Kidney (tissue), 14 donors: ENCODE results near the gene NSUN2. TPM values are rescaled to one million over a fixed set of nuclear protein-coding genes. Genes with fewer than 3 reads are reported as not detected.
"Not testable (repeated sequence)": the region's sequence is repeated elsewhere in the genome, so short reads cannot be mapped to it uniquely, and the experiment has no call there.

ENCODE experiments used
- DNase-seq, 5 donors: peaks; one replicate each; pipeline ENCODE4 v3.0.0-alpha.2; 2013 to 2020
- FAIRE-seq: peaks from 2 replicates; lab custom pipeline; 2012; peaks lifted over from hg19 to GRCh38; lab: Jason Lieb, UNC
- H3K27ac ChIP-seq, 2 donors: one replicate each; pipeline ENCODE4 v1.7.0; 2013; ENCODE audit warnings: low read depth in 2 of 2, low read length in 2 of 2, inconsistent platforms in 1 of 2
- H3K27me3 ChIP-seq: one replicate; pipeline ENCODE4 v1.7.1; 2013; ENCODE audit warnings: low read length, inconsistent platforms; ENCODE audit not compliant: control insufficient read depth, insufficient read depth
- H3K36me3 ChIP-seq, 3 donors: one replicate each; pipeline versions ENCODE4 v1.7.0 to v1.7.1; 2013; ENCODE audit warnings: low read length in 3 of 3, control low read depth in 1 of 3, inconsistent platforms in 1 of 3; ENCODE audit not compliant: insufficient read depth in 3 of 3, control insufficient read depth in 2 of 3
- H3K4me1 ChIP-seq, 3 donors: one replicate each; pipeline versions ENCODE4 v1.7.0 to v1.7.1; 2013; ENCODE audit warnings: low read length in 3 of 3, inconsistent platforms in 1 of 3, low read depth in 1 of 3; ENCODE audit not compliant: control insufficient read depth in 2 of 3, insufficient read depth in 2 of 3
- H3K4me3 ChIP-seq, 3 donors: one replicate each; pipeline versions ENCODE4 v1.7.0 to v1.8.1; 2013; ENCODE audit warnings: low read length in 3 of 3, control low read depth in 1 of 3, inconsistent platforms in 1 of 3
- H3K9ac ChIP-seq, 3 donors: one replicate each; pipeline versions ENCODE4 v1.7.0 to v1.7.1; 2013; ENCODE audit warnings: low read length in 3 of 3, control low read depth in 1 of 3, inconsistent platforms in 1 of 3
- H3K9me3 ChIP-seq, 3 donors: one replicate each; pipeline versions ENCODE4 v1.7.0 to v1.7.1; 2013; ENCODE audit warnings: low read length in 3 of 3, control low read depth in 1 of 3, inconsistent platforms in 1 of 3; ENCODE audit not compliant: control insufficient read depth in 2 of 3, insufficient read depth in 1 of 3
- CTCF ChIP-seq: IDR thresholded peaks from 3 replicates; pipeline ENCODE4 v1.5.1; 2012; ENCODE audit warnings: mild to moderate bottlenecking, moderate library complexity, borderline replicate concordance; ENCODE audit not compliant: insufficient read depth; ENCODE audit errors: extremely low read depth
- intact Hi-C: fragments of 100-400 bp; cut with DNase I; formaldehyde crosslinking; loops from one replicate; pipeline ENCODE4 v1.11.1; 2022
- polyA plus RNA-seq: library from polyadenylated mRNA; stranded (reverse); fragments of 350-450 nt; fragmentation: Illumina TruSeq; extraction: RNeasy Lipid Tissue Mini Kit (QIAGEN cat#74804); gene quantifications from one replicate; pipeline ENCODE4 v1.2.3, GENCODE V29; 2014; ENCODE audit warnings: low read depth, low replicate concordance; ENCODE audit not compliant: insufficient read depth
- total RNA-seq: library from RNA; stranded (reverse); fragmentation: NEBNext Ultra II Directional; extraction: Animal tissue kit (Norgen Biotek cat#: 25700); gene quantifications from one replicate; pipeline ENCODE4 v1.2.1, GENCODE V29; 2021
- donor health status: control.
- donor health status: control.
- donor health status: control.
- donor health status: control.
- donor health status: control.
- donor health status: DM: yes; HTN: yes; CAD: no.
- donor health status: Normal renal cell carcinoma (clear cell type).

NSUN2 gene
- total and polyA plus RNA-seq, 2 donors from 2014 or later: 16.9 to 48.9 TPM

- intact Hi-C loops: no loop called here
- Histone ChIP-seq H3K4me1 (no peaks in the 10 kb centered on the region), H3K36me3 (no peaks in the 10 kb centered on the region), H3K27me3 (no peaks in the 10 kb centered on the region), H3K4me3 (no peak overlapping the region), H3K9ac (no peak overlapping the region), H3K9me3 (no peaks in the 10 kb centered on the region), H3K27ac (no peak overlapping the region)
- TF ChIP-seq CTCF: no peak
- no peak for DNase-seq
- no peak for FAIRE-seq
Measured at GRCh38 chr5:6573651-6574101, 59.2 kb downstream of the NSUN2 start.

- no peaks in the 10 kb centered on the region for H3K36me3 ChIP-seq
- no peak for FAIRE-seq
- intact Hi-C loops: no loop called here
- H3K27ac ChIP-seq: no peak overlapping the region
- H3K9ac ChIP-seq: no peak overlapping the region
- H3K9me3 ChIP-seq: no peaks in the 10 kb centered on the region
- no peak for DNase-seq
- H3K4me1 ChIP-seq: no peaks in the 10 kb centered on the region
- no peak for TF ChIP-seq CTCF
- no peaks in the 10 kb centered on the region for H3K27me3 ChIP-seq
- no peak overlapping the region for H3K4me3 ChIP-seq
Measured at GRCh38 chr5:6572825-6573380, 59.9 kb downstream of the NSUN2 start.

- intact Hi-C loops: no loop called here
- Histone ChIP-seq H3K4me1 (no peaks in the 10 kb centered on the region), H3K27me3 (no peaks in the 10 kb centered on the region), H3K4me3 (no peak overlapping the region), H3K9me3 (no peaks in the 10 kb centered on the region), H3K36me3 (no peaks in the 10 kb centered on the region), H3K27ac (no peak overlapping the region), H3K9ac (no peak overlapping the region)
- no peak for TF ChIP-seq CTCF
- DNase-seq: no peak
- FAIRE-seq: no peak
Measured at GRCh38 chr5:6572086-6572824, 60.6 kb downstream of the NSUN2 start.

- H3K9ac ChIP-seq, H3K27me3 ChIP-seq, H3K36me3 ChIP-seq, H3K9me3 ChIP-seq, H3K4me1 ChIP-seq, H3K4me3 ChIP-seq, DNase-seq, H3K27ac ChIP-seq, FAIRE-seq, intact Hi-C loops: not testable (repeated sequence)
Measured at GRCh38 chr5:6571607-6572006, 61.2 kb downstream of the NSUN2 start.
